HEK293 (cell line): ENCODE results near the gene CIC.

Experiments
- MZF1 ChIP-seq: fragments of 450-650 bp; formaldehyde crosslinking; IDR thresholded peaks from 2 replicates; pipeline ENCODE4 v1.5.1; 2017; ENCODE audit warnings: missing biosample characterization, missing genetic modification characterization, borderline replicate concordance
- OVOL3 ChIP-seq: fragments of 450-650 bp; formaldehyde crosslinking; IDR thresholded peaks from 2 replicates; pipeline ENCODE4 v1.5.1; 2016; ENCODE audit warnings: missing biosample characterization, missing genetic modification characterization
- PRDM2 ChIP-seq: fragments of 450-650 bp; formaldehyde crosslinking; IDR thresholded peaks from 2 replicates; pipeline ENCODE4 v1.5.1; 2016; ENCODE audit warnings: missing biosample characterization, missing genetic modification characterization, borderline replicate concordance
- SP2 ChIP-seq: fragments of 450-650 bp; formaldehyde crosslinking; IDR thresholded peaks from 2 replicates; pipeline ENCODE4 v1.5.1; 2016; ENCODE audit warnings: missing biosample characterization, missing genetic modification characterization
- YY1 ChIP-seq: fragments of 450-650 bp; formaldehyde crosslinking; IDR thresholded peaks from 2 replicates; pipeline ENCODE4 v1.5.1; 2018; ENCODE audit warnings: missing biosample characterization, missing genetic modification characterization
- ZNF148 ChIP-seq: fragments of 450-650 bp; formaldehyde crosslinking; IDR thresholded peaks from 2 replicates; pipeline ENCODE4 v1.5.0; 2017; ENCODE audit warnings: missing biosample characterization, missing genetic modification characterization, borderline replicate concordance
- ZNF211 ChIP-seq: fragments of 450-650 bp; formaldehyde crosslinking; IDR thresholded peaks from 2 replicates; pipeline ENCODE4 v1.5.1; 2016; ENCODE audit warnings: low read depth, missing biosample characterization, missing genetic modification characterization
- ZNF292 ChIP-seq: fragments of 450-650 bp; formaldehyde crosslinking; IDR thresholded peaks from 2 replicates; pipeline ENCODE4 v1.5.1; 2016; ENCODE audit warnings: low read depth, missing biosample characterization, missing genetic modification characterization, borderline replicate concordance
- ZNF449 ChIP-seq: fragments of 450-650 bp; formaldehyde crosslinking; IDR thresholded peaks from 2 replicates; pipeline ENCODE4 v1.5.1; 2017; ENCODE audit warnings: missing biosample characterization, mild to moderate bottlenecking, missing genetic modification characterization, moderate library complexity
- ZNF544 ChIP-seq: fragments of 450-650 bp; formaldehyde crosslinking; IDR thresholded peaks from 2 replicates; pipeline ENCODE4 v1.5.0; 2017; ENCODE audit warnings: missing biosample characterization, missing genetic modification characterization
- ZNF621 ChIP-seq: fragments of 450-650 bp; formaldehyde crosslinking; IDR thresholded peaks from 2 replicates; pipeline ENCODE4 v1.5.1; 2017; ENCODE audit warnings: missing biosample characterization, missing genetic modification characterization
- ZNF623 ChIP-seq: fragments of 450-650 bp; formaldehyde crosslinking; IDR thresholded peaks from 2 replicates; pipeline ENCODE4 v1.5.1; 2016; ENCODE audit warnings: missing biosample characterization, missing genetic modification characterization
- ZNF76 ChIP-seq: fragments of 450-650 bp; formaldehyde crosslinking; IDR thresholded peaks from 2 replicates; pipeline ENCODE4; 2016; ENCODE audit warnings: low read depth, missing biosample characterization, missing genetic modification characterization, borderline replicate concordance
- TF ChIP-seq, protein P1 (sequence below): fragments of 450-650 bp; formaldehyde crosslinking; IDR thresholded peaks from 2 replicates; pipeline ENCODE4 v1.5.1; 2016; ENCODE audit warnings: missing biosample characterization, missing genetic modification characterization
- TF ChIP-seq, protein P2 (sequence below): fragments of 450-650 bp; formaldehyde crosslinking; IDR thresholded peaks from 2 replicates; pipeline ENCODE4 v1.5.1; 2016; ENCODE audit warnings: missing biosample characterization, missing genetic modification characterization
- TF ChIP-seq, protein P3 (sequence below): fragments of 450-650 bp; formaldehyde crosslinking; IDR thresholded peaks from 2 replicates; pipeline ENCODE4 v1.5.1; 2017; ENCODE audit warnings: missing biosample characterization, missing genetic modification characterization
- TF ChIP-seq, protein P4 (sequence below): IDR thresholded peaks from 2 replicates; pipeline ENCODE4 v1.6.1; 2011; ENCODE audit warnings: mild to moderate bottlenecking, low read depth, low read length, borderline replicate concordance
- TF ChIP-seq, protein P5 (sequence below): fragments of 450-650 bp; formaldehyde crosslinking; IDR thresholded peaks from 2 replicates; pipeline ENCODE4 v1.5.1; 2017; ENCODE audit warnings: missing biosample characterization, missing genetic modification characterization

The CIC gene

GRCh38 chr19:42219812-42220750 lies 49.0 kb upstream of the CIC start, which contains the start of gene ZNF526 (continued):
- TF ChIP-seq, protein P1, sequence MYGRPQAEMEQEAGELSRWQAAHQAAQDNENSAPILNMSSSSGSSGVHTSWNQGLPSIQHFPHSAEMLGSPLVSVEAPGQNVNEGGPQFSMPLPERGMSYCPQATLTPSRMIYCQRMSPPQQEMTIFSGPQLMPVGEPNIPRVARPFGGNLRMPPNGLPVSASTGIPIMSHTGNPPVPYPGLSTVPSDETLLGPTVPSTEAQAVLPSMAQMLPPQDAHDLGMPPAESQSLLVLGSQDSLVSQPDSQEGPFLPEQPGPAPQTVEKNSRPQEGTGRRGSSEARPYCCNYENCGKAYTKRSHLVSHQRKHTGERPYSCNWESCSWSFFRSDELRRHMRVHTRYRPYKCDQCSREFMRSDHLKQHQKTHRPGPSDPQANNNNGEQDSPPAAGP (tag by site-specific recombination), result peak; percentile 76
- TF ChIP-seq ZNF621, result no peak
- TF ChIP-seq OVOL3 (tag by site-specific recombination), result peak; percentile 55; the same call in 1 of the 2 replicates
- TF ChIP-seq ZNF623 (tag by site-specific recombination), result no peak
- TF ChIP-seq ZNF292 (tag by site-specific recombination), result no peak
- TF ChIP-seq, protein P2, sequence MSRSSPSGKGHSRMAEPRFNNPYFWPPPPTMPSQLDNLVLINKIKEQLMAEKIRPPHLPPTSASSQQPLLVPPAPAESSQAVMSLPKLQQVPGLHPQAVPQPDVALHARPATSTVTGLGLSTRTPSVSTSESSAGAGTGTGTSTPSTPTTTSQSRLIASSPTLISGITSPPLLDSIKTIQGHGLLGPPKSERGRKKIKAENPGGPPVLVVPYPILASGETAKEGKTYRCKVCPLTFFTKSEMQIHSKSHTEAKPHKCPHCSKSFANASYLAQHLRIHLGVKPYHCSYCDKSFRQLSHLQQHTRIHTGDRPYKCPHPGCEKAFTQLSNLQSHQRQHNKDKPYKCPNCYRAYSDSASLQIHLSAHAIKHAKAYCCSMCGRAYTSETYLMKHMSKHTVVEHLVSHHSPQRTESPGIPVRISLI (tag by site-specific recombination), result no peak
- peak; percentile 99 for TF ChIP-seq SP2 (tag by site-specific recombination)
- TF ChIP-seq ZNF76 (tag by site-specific recombination), result peak; percentile 46; the same call in 1 of the 2 replicates
- TF ChIP-seq, protein P3, sequence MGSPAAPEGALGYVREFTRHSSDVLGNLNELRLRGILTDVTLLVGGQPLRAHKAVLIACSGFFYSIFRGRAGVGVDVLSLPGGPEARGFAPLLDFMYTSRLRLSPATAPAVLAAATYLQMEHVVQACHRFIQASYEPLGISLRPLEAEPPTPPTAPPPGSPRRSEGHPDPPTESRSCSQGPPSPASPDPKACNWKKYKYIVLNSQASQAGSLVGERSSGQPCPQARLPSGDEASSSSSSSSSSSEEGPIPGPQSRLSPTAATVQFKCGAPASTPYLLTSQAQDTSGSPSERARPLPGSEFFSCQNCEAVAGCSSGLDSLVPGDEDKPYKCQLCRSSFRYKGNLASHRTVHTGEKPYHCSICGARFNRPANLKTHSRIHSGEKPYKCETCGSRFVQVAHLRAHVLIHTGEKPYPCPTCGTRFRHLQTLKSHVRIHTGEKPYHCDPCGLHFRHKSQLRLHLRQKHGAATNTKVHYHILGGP (tag by site-specific recombination), result no peak
- TF ChIP-seq MZF1 (tag by site-specific recombination), result peak; percentile 77; the same call in 1 of the 2 replicates
- TF ChIP-seq, protein P4, sequence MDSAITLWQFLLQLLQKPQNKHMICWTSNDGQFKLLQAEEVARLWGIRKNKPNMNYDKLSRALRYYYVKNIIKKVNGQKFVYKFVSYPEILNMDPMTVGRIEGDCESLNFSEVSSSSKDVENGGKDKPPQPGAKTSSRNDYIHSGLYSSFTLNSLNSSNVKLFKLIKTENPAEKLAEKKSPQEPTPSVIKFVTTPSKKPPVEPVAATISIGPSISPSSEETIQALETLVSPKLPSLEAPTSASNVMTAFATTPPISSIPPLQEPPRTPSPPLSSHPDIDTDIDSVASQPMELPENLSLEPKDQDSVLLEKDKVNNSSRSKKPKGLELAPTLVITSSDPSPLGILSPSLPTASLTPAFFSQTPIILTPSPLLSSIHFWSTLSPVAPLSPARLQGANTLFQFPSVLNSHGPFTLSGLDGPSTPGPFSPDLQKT, result no peak
- TF ChIP-seq YY1 (tag by site-specific recombination), result no peak
- 0 out of 2 replicates have a peak, but pooled peaks have one; percentile 11 for TF ChIP-seq ZNF449 (tag by site-specific recombination)
- no peak for TF ChIP-seq PRDM2
- TF ChIP-seq ZNF211, result no peak
- TF ChIP-seq ZNF544 (tag by site-specific recombination), result no peak
- TF ChIP-seq ZNF148 (tag by site-specific recombination), result no peak
- TF ChIP-seq, protein P5, sequence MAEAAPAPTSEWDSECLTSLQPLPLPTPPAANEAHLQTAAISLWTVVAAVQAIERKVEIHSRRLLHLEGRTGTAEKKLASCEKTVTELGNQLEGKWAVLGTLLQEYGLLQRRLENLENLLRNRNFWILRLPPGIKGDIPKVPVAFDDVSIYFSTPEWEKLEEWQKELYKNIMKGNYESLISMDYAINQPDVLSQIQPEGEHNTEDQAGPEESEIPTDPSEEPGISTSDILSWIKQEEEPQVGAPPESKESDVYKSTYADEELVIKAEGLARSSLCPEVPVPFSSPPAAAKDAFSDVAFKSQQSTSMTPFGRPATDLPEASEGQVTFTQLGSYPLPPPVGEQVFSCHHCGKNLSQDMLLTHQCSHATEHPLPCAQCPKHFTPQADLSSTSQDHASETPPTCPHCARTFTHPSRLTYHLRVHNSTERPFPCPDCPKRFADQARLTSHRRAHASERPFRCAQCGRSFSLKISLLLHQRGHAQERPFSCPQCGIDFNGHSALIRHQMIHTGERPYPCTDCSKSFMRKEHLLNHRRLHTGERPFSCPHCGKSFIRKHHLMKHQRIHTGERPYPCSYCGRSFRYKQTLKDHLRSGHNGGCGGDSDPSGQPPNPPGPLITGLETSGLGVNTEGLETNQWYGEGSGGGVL (tag by site-specific recombination), result peak; percentile 10; the same call in 1 of the 2 replicates
